ENCODE results near the gene MTARC2. TPM values are rescaled to one million over a fixed set of nuclear protein-coding genes. Genes with fewer than 3 reads are reported as not detected.

The MTARC2 gene
- total RNA-seq: 4.6 and 6.7 TPM in 2 replicates

GRCh38 chr1:220748089-220748934 is at the start of gene MTARC2:
Gene MTARC2 (plus strand): TSS chr1:220748322. CDS start chr1:220748532, 210 bp downstream.

GRCh38 chr1:220786337-220787068 is 38.4 kb downstream of the MTARC2 start, which contains the start of gene MTARC1:
Gene MTARC1 (plus strand): TSS chr1:220786913. CDS start chr1:220786945, 32 bp downstream.

Other genes starting within 250 kb of the MTARC2 start
- 0.14 and 0.18 TPM in 2 replicates for gene MARK1, start 220.2 kb upstream of the MTARC2 start, total RNA-seq
- gene C1orf115, start 58.0 kb upstream of the MTARC2 start, total RNA-seq: 0.46 and 0.71 TPM in 2 replicates
- 6.2 and 6.8 TPM in 2 replicates for gene MTARC1, start 38.6 kb downstream of the MTARC2 start, total RNA-seq
- gene HLX, start 131.1 kb downstream of the MTARC2 start, total RNA-seq: 6.4 and 10.6 TPM in 2 replicates

Data from smooth muscle cell of bladder (primary cell).